NT2/D1 (cell line): Measurements from ENCODE around the gene PLEKHJ1.

Experiments
- DNase-seq: peaks from one replicate; pipeline ENCODE4 v3.0.0-alpha.2; 2011; ENCODE audit warnings: low read depth, low spot score
- H3K27me3 ChIP-seq: 2 replicates; pipeline ENCODE4 v1.6.0; 2011; ENCODE audit warnings: mild to moderate bottlenecking; ENCODE audit not compliant: insufficient read length, insufficient read depth
- H3K36me3 ChIP-seq: 2 replicates; pipeline ENCODE4 v1.6.1; 2011; ENCODE audit warnings: mild to moderate bottlenecking, low read length, mixed read lengths; ENCODE audit not compliant: insufficient read depth, insufficient read length
- H3K4me1 ChIP-seq: 2 replicates; pipeline ENCODE4 v1.5.1; 2011; ENCODE audit not compliant: insufficient read depth, insufficient read length
- H3K4me3 ChIP-seq: 2 replicates; pipeline ENCODE4 v1.5.1; 2011; ENCODE audit warnings: low read depth; ENCODE audit not compliant: insufficient read length
- H3K9ac ChIP-seq: 2 replicates; pipeline ENCODE4 v1.6.0; 2011; ENCODE audit warnings: low read depth; ENCODE audit not compliant: insufficient read length
- H3K9me3 ChIP-seq: 2 replicates; pipeline ENCODE4 v1.5.1; 2011; ENCODE audit warnings: mild to moderate bottlenecking, low read length; ENCODE audit not compliant: insufficient read depth
- SUZ12 ChIP-seq: IDR thresholded peaks from 2 replicates; pipeline ENCODE4 v1.6.1; 2011; ENCODE audit not compliant: insufficient read length, insufficient read depth; ENCODE audit errors: extremely low read depth
- YY1 ChIP-seq: IDR thresholded peaks from 2 replicates; pipeline ENCODE4 v1.6.1; 2011; ENCODE audit not compliant: insufficient read length, insufficient read depth
- ZNF274 ChIP-seq: IDR thresholded peaks from 2 replicates; pipeline ENCODE4 v1.6.1; 2011; ENCODE audit warnings: mild to moderate bottlenecking, low read depth, low read length

Gene PLEKHJ1

GRCh38 chr19:2278459-2279158, 42.5 kb upstream of the PLEKHJ1 start:
- Histone ChIP-seq H3K9ac (no peak overlapping the region), H3K36me3 (peaks cover 11% of the 10 kb centered on the region), H3K4me3 (no peak overlapping the region), H3K9me3 (no peaks in the 10 kb centered on the region), H3K4me1 (peaks cover 20% of the 10 kb centered on the region), H3K27me3 (peaks cover 19% of the 10 kb centered on the region)
- DNase-seq = no peak
- no peak for TF ChIP-seq YY1
- TF ChIP-seq ZNF274 = no peak
- TF ChIP-seq SUZ12 = no peak

DNA sequence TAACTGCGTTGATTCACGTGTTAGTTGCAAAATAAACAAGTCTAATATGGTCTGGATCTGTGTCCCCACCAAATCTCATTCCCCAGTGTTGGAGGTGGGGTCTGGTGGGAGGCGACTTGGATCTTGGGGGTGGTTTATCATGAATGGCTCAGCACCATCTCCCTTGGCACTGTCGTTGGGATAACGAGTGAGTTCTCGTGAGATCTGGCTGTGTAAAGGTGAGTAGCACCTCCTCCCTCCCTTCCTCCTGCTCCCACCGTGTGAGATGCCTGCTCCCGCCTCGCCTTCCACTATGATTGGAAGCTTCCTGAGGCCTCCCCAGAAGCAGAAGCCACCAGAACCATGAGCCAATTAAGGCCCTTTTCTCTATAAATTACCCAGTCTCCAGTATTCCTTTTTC, 41.0 kb upstream of the PLEKHJ1 start:
- H3K27me3 ChIP-seq = peaks cover 7% of the 10 kb centered on the region
- no peaks in the 10 kb centered on the region for H3K9me3 ChIP-seq
- H3K4me3 ChIP-seq = no peak overlapping the region
- H3K9ac ChIP-seq = no peak overlapping the region
- DNase-seq = no peak
- peaks cover 25% of the 10 kb centered on the region for H3K4me1 ChIP-seq
- peaks cover 25% of the 10 kb centered on the region for H3K36me3 ChIP-seq
- TF ChIP-seq ZNF274 = no peak
- TF ChIP-seq YY1 = no peak
- TF ChIP-seq SUZ12 = no peak

DNA sequence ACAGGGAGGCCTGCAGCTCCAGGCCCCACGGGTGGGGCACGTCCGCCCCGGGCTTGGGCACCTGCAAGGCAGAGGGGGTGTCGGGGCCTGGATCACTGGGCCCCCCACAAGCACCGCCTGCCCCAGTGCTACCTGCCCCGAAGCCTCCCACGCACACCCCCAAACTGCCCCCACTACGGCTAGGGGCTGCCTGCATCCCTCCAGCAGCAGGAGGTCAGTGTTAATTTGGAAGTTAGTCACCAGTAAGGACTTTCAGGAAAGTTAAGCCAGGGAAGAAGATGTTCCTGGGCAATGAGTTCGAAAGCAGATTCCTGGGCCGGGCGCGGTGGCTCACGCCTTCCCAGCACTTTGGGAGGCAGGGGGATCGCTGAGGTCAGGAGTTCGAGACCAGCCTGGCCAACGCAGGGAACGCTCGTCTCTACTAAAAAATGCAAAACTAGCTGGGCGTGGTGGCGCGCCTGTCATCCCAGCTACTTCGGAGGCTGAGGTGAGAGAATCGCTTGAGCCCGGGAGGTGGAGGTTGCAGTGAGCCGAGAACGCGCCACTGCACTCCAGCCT, 40.4 kb upstream of the PLEKHJ1 start:
- TF ChIP-seq ZNF274 (no peak), SUZ12 (no peak), YY1 (no peak)
- H3K9ac ChIP-seq = peak overlapping the region; percentile 42

DNA sequence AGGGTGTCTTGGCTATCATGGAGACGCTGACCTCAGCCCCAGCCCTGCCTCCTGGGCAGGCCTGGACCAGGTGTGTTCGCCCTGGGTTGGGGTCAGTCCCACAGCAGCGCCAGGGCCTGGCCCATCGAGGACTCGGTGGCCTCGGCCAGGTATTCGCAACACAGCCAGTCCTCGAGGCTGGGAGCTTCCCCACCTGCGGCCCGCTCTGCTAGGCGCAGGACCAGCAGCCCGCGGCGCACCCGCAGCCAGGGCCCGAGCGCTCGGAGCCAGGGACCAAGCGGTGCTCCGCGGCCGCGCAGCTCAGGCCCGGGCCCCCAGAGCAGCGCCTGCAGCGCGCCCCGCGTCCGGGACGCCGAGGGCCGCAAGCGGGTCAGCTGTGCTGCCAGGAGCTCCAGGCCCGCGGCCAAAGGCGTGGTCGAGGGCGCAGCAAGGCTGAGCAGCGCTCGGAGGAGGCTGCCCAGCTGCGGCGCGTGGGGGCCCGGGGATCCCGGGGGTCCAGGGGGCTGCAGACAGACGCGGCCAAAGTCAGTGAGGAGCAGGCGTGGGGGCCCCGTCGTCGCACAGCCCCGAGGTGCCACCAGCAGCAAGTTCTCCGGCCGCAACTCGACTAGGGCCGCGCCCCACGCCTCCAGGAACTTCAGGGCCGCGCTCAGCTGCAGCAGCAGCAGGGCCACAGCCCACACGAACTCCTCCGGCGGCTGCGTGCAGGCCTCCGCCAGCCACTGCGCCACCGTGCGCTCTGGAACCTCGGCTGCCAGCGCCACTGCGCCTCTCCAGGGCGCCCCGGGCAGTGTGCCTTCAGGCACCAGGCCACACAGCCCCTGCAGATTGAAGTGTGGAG, 39.7 kb upstream of the PLEKHJ1 start:
- Histone ChIP-seq H3K9me3 (no peaks in the 10 kb centered on the region), H3K4me3 (no peak overlapping the region), H3K36me3 (peaks cover 37% of the 10 kb centered on the region), H3K4me1 (peaks cover 30% of the 10 kb centered on the region), H3K9ac (peak overlapping the region; percentile 42), H3K27me3 (no peaks in the 10 kb centered on the region)
- no peak for DNase-seq
- TF ChIP-seq ZNF274 (no peak), SUZ12 (no peak), YY1 (no peak)

More for the DNA sequence above, 40.4 kb upstream of the PLEKHJ1 start:
- peaks cover 29% of the 10 kb centered on the region for H3K4me1 ChIP-seq
- H3K4me3 ChIP-seq = no peak overlapping the region
- H3K27me3 ChIP-seq = peaks cover under 1% of the 10 kb centered on the region
- H3K36me3 ChIP-seq = peaks cover 30% of the 10 kb centered on the region
- no peaks in the 10 kb centered on the region for H3K9me3 ChIP-seq
- no peak for DNase-seq

GRCh38 chr19:2274931-2275535, 38.9 kb upstream of the PLEKHJ1 start:
- peak overlapping the region; percentile 42 for H3K9ac ChIP-seq
- no peak for DNase-seq
- peaks cover 30% of the 10 kb centered on the region for H3K4me1 ChIP-seq
- no peaks in the 10 kb centered on the region for H3K27me3 ChIP-seq
- H3K9me3 ChIP-seq = no peaks in the 10 kb centered on the region
- no peak overlapping the region for H3K4me3 ChIP-seq
- TF ChIP-seq ZNF274 (no peak), YY1 (no peak), SUZ12 (no peak)
- peaks cover 43% of the 10 kb centered on the region for H3K36me3 ChIP-seq

DNA sequence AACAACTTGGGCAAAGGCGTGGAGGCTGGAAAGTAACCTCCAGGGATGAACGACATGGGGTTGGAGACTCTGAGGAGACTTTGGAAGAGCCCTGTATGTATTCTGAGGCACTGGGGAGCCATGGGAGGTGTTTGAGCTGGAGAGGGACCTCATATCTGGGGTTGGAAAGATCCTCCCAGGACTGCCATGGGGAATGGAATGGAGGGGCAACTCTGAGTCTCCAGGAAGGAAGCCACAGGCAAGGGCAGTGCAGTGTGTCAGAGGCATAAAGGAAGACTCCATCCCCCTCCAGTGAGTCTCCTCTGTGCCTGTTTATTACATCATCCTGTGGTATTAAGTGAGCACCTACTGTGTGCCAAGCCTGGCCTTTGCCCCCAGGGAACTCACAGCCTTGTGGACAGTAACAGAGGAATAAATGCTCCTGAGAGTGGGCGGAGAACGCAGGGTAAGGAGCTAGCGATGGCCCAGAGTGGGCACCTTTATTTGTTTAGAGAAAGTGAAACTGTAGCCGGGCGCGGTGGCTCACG, 38.1 kb upstream of the PLEKHJ1 start:
- peak overlapping the region; percentile 16 for H3K9ac ChIP-seq
- peaks cover 30% of the 10 kb centered on the region for H3K4me1 ChIP-seq
- no peaks in the 10 kb centered on the region for H3K9me3 ChIP-seq
- TF ChIP-seq ZNF274 (no peak), YY1 (no peak), SUZ12 (no peak)
- H3K4me3 ChIP-seq = no peak overlapping the region
- peaks cover 43% of the 10 kb centered on the region for H3K36me3 ChIP-seq
- DNase-seq = no peak
- H3K27me3 ChIP-seq = no peaks in the 10 kb centered on the region
